Uterus (tissue), 2 donors: Measurements from ENCODE around the gene L2HGDH.

Experiments used
- POLR2A ChIP-seq, 2 donors: fragments of 450-650 bp; IDR thresholded peaks; one replicate each; pipeline ENCODE4 v1.6.1; 2016; ENCODE audit warnings: antibody characterized with exemption in 2 of 2, mild to moderate bottlenecking in 1 of 2, moderate library complexity in 1 of 2
- TF ChIP-seq, protein P1 (sequence below), 4 experiments: fragments of 200-600 bp in 2 of 4; fragments of 450-650 bp in 2 of 4; sonication (generic) in 2 of 4; IDR thresholded peaks; one replicate each; pipeline ENCODE4 v1.5.1; 2016 to 2019; ENCODE audit warnings: antibody characterized with exemption in 4 of 4, mild to moderate bottlenecking in 2 of 4, moderate library complexity in 1 of 4

- TF ChIP-seq, protein P1, sequence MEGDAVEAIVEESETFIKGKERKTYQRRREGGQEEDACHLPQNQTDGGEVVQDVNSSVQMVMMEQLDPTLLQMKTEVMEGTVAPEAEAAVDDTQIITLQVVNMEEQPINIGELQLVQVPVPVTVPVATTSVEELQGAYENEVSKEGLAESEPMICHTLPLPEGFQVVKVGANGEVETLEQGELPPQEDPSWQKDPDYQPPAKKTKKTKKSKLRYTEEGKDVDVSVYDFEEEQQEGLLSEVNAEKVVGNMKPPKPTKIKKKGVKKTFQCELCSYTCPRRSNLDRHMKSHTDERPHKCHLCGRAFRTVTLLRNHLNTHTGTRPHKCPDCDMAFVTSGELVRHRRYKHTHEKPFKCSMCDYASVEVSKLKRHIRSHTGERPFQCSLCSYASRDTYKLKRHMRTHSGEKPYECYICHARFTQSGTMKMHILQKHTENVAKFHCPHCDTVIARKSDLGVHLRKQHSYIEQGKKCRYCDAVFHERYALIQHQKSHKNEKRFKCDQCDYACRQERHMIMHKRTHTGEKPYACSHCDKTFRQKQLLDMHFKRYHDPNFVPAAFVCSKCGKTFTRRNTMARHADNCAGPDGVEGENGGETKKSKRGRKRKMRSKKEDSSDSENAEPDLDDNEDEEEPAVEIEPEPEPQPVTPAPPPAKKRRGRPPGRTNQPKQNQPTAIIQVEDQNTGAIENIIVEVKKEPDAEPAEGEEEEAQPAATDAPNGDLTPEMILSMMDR (IDR thresholded peaks at IDR 0.05) = no peak
- no peak for TF ChIP-seq POLR2A (IDR thresholded peaks at IDR 0.05)
These were observed 36.9 kb upstream of the L2HGDH start for GRCh38 chr14:50348933-50349332.
